ENCODE data around the gene GRB10.

DNA sequence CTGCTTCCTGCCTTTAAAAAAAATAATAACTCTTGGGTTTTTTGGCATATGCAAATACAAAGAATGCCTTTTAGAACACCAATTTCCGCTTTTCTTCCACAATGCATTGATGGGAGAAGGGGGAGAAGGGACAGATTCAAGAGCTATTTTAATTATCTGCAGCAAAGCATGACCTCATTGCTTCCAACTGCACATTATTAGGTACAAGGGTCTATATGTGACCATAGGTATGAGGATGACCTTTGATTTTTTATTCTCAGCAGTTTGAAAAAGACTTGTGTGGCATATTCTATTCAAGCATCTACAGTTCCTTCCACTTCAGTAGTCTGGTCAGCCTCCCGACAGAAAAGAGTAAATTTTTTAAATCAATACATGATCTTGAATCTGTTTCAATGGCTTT is 39.7 kb downstream of the GRB10 start:
- TF ChIP-seq EGR1 (IDR thresholded peaks at IDR 0.05; ENCODE audit: low read depth in 2 of 2) (no peak), RXRA (IDR thresholded peaks at IDR 0.05) (no peak)
- TF ChIP-seq, protein P1, sequence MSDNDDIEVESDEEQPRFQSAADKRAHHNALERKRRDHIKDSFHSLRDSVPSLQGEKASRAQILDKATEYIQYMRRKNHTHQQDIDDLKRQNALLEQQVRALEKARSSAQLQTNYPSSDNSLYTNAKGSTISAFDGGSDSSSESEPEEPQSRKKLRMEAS (IDR thresholded peaks at IDR 0.05), result no peak
- TF ChIP-seq, protein P2, sequence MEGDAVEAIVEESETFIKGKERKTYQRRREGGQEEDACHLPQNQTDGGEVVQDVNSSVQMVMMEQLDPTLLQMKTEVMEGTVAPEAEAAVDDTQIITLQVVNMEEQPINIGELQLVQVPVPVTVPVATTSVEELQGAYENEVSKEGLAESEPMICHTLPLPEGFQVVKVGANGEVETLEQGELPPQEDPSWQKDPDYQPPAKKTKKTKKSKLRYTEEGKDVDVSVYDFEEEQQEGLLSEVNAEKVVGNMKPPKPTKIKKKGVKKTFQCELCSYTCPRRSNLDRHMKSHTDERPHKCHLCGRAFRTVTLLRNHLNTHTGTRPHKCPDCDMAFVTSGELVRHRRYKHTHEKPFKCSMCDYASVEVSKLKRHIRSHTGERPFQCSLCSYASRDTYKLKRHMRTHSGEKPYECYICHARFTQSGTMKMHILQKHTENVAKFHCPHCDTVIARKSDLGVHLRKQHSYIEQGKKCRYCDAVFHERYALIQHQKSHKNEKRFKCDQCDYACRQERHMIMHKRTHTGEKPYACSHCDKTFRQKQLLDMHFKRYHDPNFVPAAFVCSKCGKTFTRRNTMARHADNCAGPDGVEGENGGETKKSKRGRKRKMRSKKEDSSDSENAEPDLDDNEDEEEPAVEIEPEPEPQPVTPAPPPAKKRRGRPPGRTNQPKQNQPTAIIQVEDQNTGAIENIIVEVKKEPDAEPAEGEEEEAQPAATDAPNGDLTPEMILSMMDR (IDR thresholded peaks at IDR 0.05; ENCODE audit: low read depth, low read length, missing input control), result no peak
- TF ChIP-seq, protein P3, sequence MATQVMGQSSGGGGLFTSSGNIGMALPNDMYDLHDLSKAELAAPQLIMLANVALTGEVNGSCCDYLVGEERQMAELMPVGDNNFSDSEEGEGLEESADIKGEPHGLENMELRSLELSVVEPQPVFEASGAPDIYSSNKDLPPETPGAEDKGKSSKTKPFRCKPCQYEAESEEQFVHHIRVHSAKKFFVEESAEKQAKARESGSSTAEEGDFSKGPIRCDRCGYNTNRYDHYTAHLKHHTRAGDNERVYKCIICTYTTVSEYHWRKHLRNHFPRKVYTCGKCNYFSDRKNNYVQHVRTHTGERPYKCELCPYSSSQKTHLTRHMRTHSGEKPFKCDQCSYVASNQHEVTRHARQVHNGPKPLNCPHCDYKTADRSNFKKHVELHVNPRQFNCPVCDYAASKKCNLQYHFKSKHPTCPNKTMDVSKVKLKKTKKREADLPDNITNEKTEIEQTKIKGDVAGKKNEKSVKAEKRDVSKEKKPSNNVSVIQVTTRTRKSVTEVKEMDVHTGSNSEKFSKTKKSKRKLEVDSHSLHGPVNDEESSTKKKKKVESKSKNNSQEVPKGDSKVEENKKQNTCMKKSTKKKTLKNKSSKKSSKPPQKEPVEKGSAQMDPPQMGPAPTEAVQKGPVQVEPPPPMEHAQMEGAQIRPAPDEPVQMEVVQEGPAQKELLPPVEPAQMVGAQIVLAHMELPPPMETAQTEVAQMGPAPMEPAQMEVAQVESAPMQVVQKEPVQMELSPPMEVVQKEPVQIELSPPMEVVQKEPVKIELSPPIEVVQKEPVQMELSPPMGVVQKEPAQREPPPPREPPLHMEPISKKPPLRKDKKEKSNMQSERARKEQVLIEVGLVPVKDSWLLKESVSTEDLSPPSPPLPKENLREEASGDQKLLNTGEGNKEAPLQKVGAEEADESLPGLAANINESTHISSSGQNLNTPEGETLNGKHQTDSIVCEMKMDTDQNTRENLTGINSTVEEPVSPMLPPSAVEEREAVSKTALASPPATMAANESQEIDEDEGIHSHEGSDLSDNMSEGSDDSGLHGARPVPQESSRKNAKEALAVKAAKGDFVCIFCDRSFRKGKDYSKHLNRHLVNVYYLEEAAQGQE (IDR thresholded peaks at IDR 0.05), result no peak
